Measurements from ENCODE around the gene MOB3C.

DNA sequence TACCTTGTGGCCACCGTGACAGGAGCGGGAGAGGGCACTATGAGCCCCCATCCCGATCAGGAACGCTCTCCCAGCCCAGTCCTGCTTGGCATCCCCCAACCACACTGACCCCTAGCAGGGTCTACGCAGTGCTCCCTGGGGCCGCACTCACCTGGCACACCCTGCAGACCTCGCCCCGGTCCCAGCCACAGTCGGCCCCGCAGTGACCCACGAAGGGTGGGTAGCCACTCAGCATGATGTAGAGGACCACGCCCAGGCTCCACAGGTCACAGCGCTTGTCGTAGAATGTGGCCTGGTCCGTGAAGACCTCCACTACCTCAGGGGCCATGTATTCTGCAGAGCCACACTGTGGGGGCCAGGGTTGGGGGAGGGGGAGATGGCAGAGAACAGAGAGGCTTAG is 54.1 kb downstream of the MOB3C start:
- TF ChIP-seq, protein P1, sequence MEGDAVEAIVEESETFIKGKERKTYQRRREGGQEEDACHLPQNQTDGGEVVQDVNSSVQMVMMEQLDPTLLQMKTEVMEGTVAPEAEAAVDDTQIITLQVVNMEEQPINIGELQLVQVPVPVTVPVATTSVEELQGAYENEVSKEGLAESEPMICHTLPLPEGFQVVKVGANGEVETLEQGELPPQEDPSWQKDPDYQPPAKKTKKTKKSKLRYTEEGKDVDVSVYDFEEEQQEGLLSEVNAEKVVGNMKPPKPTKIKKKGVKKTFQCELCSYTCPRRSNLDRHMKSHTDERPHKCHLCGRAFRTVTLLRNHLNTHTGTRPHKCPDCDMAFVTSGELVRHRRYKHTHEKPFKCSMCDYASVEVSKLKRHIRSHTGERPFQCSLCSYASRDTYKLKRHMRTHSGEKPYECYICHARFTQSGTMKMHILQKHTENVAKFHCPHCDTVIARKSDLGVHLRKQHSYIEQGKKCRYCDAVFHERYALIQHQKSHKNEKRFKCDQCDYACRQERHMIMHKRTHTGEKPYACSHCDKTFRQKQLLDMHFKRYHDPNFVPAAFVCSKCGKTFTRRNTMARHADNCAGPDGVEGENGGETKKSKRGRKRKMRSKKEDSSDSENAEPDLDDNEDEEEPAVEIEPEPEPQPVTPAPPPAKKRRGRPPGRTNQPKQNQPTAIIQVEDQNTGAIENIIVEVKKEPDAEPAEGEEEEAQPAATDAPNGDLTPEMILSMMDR (conservative IDR thresholded peaks at IDR 0.05; ENCODE audit: low read depth, low read length): no peak
- TF ChIP-seq EZH2 (IDR thresholded peaks at IDR 0.05; ENCODE audit: low read length, unreplicated experiment) (no peak), EZH2phosphoT487 (IDR thresholded peaks at IDR 0.05; ENCODE audit: borderline replicate concordance, low read length) (no peak)
